IMR-90 (cell line): ENCODE measurements around the gene LRP1B. TPM values are rescaled to one million over a fixed set of nuclear protein-coding genes. Genes with fewer than 3 reads are reported as not detected.

Experiments
- ATAC-seq: fragments of 200-7000 bp; cut with Tn5 transposase; 2 replicates; pipeline ENCODE4 v1.9.1; 2020; ENCODE audit warnings: low read depth, mild to moderate bottlenecking, moderate library complexity
- BruUV-seq: library from RNA; stranded (reverse); fragments of 400-500 nt; replicated peaks from 2 replicates; lab custom pipeline; 2021; lab: Mats Ljungman, UMichigan
- CTCF ChIA-PET: fragments of 300-600 bp; formaldehyde crosslinking; extraction: SDS; loops from one replicate; lab custom pipeline; 2021; ENCODE audit warnings: antibody characterized with exemption; lab: Yijun Ruan, JAX
- POLR2A ChIA-PET: fragments of 300-600 bp; sonication (Branson Sonifier 250); formaldehyde crosslinking; loops from one replicate; lab custom pipeline; 2022; ENCODE audit warnings: antibody characterized with exemption; ENCODE audit not compliant: unreplicated experiment; lab: Charles Lee
- DNase-seq: peaks from one replicate; pipeline ENCODE4 v3.0.0; 2013
- H2AFZ ChIP-seq: replicated peaks from 2 replicates; pipeline ENCODE3; 2013; ENCODE audit warnings: low read length, mild to moderate bottlenecking; ENCODE audit not compliant: poor library complexity
- H2AK5ac ChIP-seq: 2 replicates; pipeline ENCODE4 v1.6.1; 2013; ENCODE audit warnings: low read depth, low read length, inconsistent platforms
- H2AK9ac ChIP-seq: replicated peaks from 2 replicates; pipeline ENCODE3; 2013; ENCODE audit warnings: mild to moderate bottlenecking, low read depth, low read length, moderate library complexity; ENCODE audit not compliant: poor library complexity
- H2BK120ac ChIP-seq: 2 replicates; pipeline ENCODE4 v1.6.1; 2013; ENCODE audit warnings: low read depth, low read length, inconsistent platforms
- H2BK15ac ChIP-seq: 3 replicates; pipeline ENCODE4 v1.6.1; 2013; ENCODE audit warnings: low read depth, low read length, inconsistent platforms
- H2BK20ac ChIP-seq: 2 replicates; pipeline ENCODE4 v1.6.1; 2013; ENCODE audit warnings: low read depth, mild to moderate bottlenecking, inconsistent platforms, low read length, moderate library complexity
- H2BK5ac ChIP-seq: 2 replicates; pipeline ENCODE4 v1.6.1; 2013; ENCODE audit warnings: mild to moderate bottlenecking, low read depth, low read length, inconsistent platforms; ENCODE audit not compliant: poor library complexity, severe bottlenecking
- H3K14ac ChIP-seq: replicated peaks from 2 replicates; pipeline ENCODE4 v1.6.1; 2013; ENCODE audit warnings: low read depth, low read length, inconsistent platforms
- H3K18ac ChIP-seq: 2 replicates; pipeline ENCODE4 v1.6.1; 2013; ENCODE audit warnings: low read depth, low read length, control low read depth
- H3K23ac ChIP-seq: 2 replicates; pipeline ENCODE4 v1.6.1; 2013; ENCODE audit warnings: low read depth, low read length, inconsistent platforms
- H3K27ac ChIP-seq: 2 replicates; pipeline ENCODE4 v1.5.1; 2013; ENCODE audit warnings: mild to moderate bottlenecking, control low read depth, low read length; ENCODE audit not compliant: insufficient read depth
- H3K27me3 ChIP-seq: 2 replicates; pipeline ENCODE4 v1.6.1; 2013; ENCODE audit warnings: low read length; ENCODE audit not compliant: control insufficient read depth, insufficient read depth
- H3K36me3 ChIP-seq: 2 replicates; pipeline ENCODE4 v1.6.1; 2013; ENCODE audit warnings: low read length, mixed read lengths; ENCODE audit not compliant: control insufficient read depth, insufficient read depth
- H3K4ac ChIP-seq: 2 replicates; pipeline ENCODE4 v1.6.1; 2013; ENCODE audit warnings: low read depth, low read length, inconsistent platforms
- H3K4me1 ChIP-seq: 2 replicates; pipeline ENCODE4 v1.6.1; 2013; ENCODE audit warnings: low read length, mixed read lengths; ENCODE audit not compliant: control insufficient read depth, insufficient read depth
- H3K4me2 ChIP-seq: 2 replicates; pipeline ENCODE4 v1.6.1; 2013; ENCODE audit warnings: low read depth, mild to moderate bottlenecking, control low read depth, low read length, moderate library complexity
- H3K4me3 ChIP-seq: 2 replicates; pipeline ENCODE4 v1.5.1; 2013; ENCODE audit warnings: low read depth, mild to moderate bottlenecking, control low read depth, low read length, moderate library complexity; ENCODE audit not compliant: insufficient read depth
- H3K56ac ChIP-seq: 2 replicates; pipeline ENCODE4 v1.6.1; 2013; ENCODE audit warnings: low read length, inconsistent platforms; ENCODE audit not compliant: insufficient read depth; ENCODE audit errors: extremely low read depth
- H3K79me1 ChIP-seq, 2 experiments: 2 replicates each; pipeline ENCODE4 v1.6.1; 2013; ENCODE audit warnings: low read length in 2 of 2, inconsistent platforms in 1 of 2, low read depth in 1 of 2
- H3K9ac ChIP-seq: 2 replicates; pipeline ENCODE4 v1.6.1; 2013; ENCODE audit warnings: low read depth, low read length, control low read depth
- H3K9me1 ChIP-seq: 2 replicates; pipeline ENCODE4 v1.6.1; 2013; ENCODE audit warnings: low read length, inconsistent platforms; ENCODE audit not compliant: insufficient read depth
- H3K9me3 ChIP-seq: 2 replicates; pipeline ENCODE4 v1.6.1; 2013; ENCODE audit warnings: low read length; ENCODE audit not compliant: control insufficient read depth, insufficient read depth
- H4K20me1 ChIP-seq: 2 replicates; pipeline ENCODE4 v1.6.1; 2013; ENCODE audit warnings: low read length, inconsistent platforms; ENCODE audit not compliant: insufficient read depth
- H4K5ac ChIP-seq: 2 replicates; pipeline ENCODE4 v1.6.1; 2013; ENCODE audit warnings: mild to moderate bottlenecking, low read depth, low read length, control low read depth
- H4K8ac ChIP-seq, 2 experiments: 2 replicates each; pipeline ENCODE4 v1.6.1; 2013; ENCODE audit warnings: low read depth in 2 of 2, low read length in 2 of 2, control low read depth in 1 of 2, inconsistent platforms in 1 of 2
- H4K91ac ChIP-seq: 2 replicates; pipeline ENCODE4 v1.6.1; 2013; ENCODE audit warnings: low read depth, low read length, inconsistent platforms; ENCODE audit not compliant: insufficient read depth
- BHLHE40 ChIP-seq: fragments of 150-350 bp; IDR thresholded peaks from 2 replicates; pipeline ENCODE4 v1.6.1; 2016; ENCODE audit warnings: mild to moderate bottlenecking, low read depth, low read length
- CHD1 ChIP-seq: IDR thresholded peaks from 2 replicates; pipeline ENCODE4 v1.6.1; 2012; ENCODE audit warnings: low read depth, low read length, improper control_type of control experiment
- ELK1 ChIP-seq: fragments of 150-350 bp; IDR thresholded peaks from 2 replicates; pipeline ENCODE4 v1.6.1; 2016; ENCODE audit warnings: low read depth, mild to moderate bottlenecking, low read length, moderate library complexity, borderline replicate concordance
- MXI1 ChIP-seq: IDR thresholded peaks from 2 replicates; pipeline ENCODE4 v1.6.1; 2012; ENCODE audit warnings: low read depth, mild to moderate bottlenecking, low read length, moderate library complexity, borderline replicate concordance
- POLR2A ChIP-seq: IDR thresholded peaks from 2 replicates; pipeline ENCODE4 v1.6.1; 2012; ENCODE audit warnings: mild to moderate bottlenecking, low read depth, low read length
- RCOR1 ChIP-seq: IDR thresholded peaks from 2 replicates; pipeline ENCODE4 v1.6.1; 2012; ENCODE audit warnings: mild to moderate bottlenecking, low read length, improper control_type of control experiment; ENCODE audit not compliant: insufficient replicate concordance
- SMC3 ChIP-seq: fragments of 150-350 bp; IDR thresholded peaks from 2 replicates; pipeline ENCODE4 v1.6.1; 2016; ENCODE audit warnings: low read depth, mild to moderate bottlenecking, antibody characterized with exemption, low read length, moderate library complexity
- USF2 ChIP-seq: fragments of 150-350 bp; IDR thresholded peaks from 2 replicates; pipeline ENCODE4 v1.6.1; 2017; ENCODE audit warnings: mild to moderate bottlenecking, antibody characterized with exemption, low read length, low read depth
- WGBS, 2 experiments: methylation state at CpG; one replicate each; pipeline versions ENCODE4 v1.1.5 to v1.1.7; 2013; ENCODE audit warnings: missing lambda C conversion rate in 2 of 2; ENCODE audit not compliant: insufficient read length in 1 of 2; ENCODE audit errors: extremely low coverage in 2 of 2; 5-methylcytosine and 5-hydroxymethylcytosine counted together
- dilution Hi-C: fragments of 300-500 bp; cut with HindIII; formaldehyde crosslinking; loops from one replicate; pipeline ENCODE4 v1.14.3; 2018; ENCODE audit warnings: low sequenced_read_pairs; ENCODE audit not compliant: unreplicated experiment
- in situ Hi-C: fragments of 300-500 bp; cut with MboI; formaldehyde crosslinking; loops from 3 replicates; pipeline ENCODE4 v1.14.3; 2019; ENCODE audit warnings: low sequenced_read_pairs, inconsistent platforms, mixed read lengths
- intact Hi-C: fragments of 100-400 bp; cut with micrococcal nuclease; formaldehyde crosslinking; loops from 2 replicates; pipeline ENCODE4 v1.10.0; 2022
- polyA plus RNA-seq, 3 experiments: library from polyadenylated mRNA; depleted of rRNA; stranded (reverse); fragments of >200 nt; gene quantifications; 2 replicates each; pipeline ENCODE4 v1.2.3, GENCODE V29; 2012; ENCODE audit warnings: low replicate concordance in 1 of 3
- total RNA-seq: library from RNA; depleted of rRNA; stranded (reverse); fragments of >200 nt; gene quantifications from 2 replicates; pipeline ENCODE4 v1.2.3, GENCODE V29; 2012

Gene LRP1B
- total and polyA plus RNA-seq, 2 of the 4 experiments (the other 2 are of a cell fraction) = under 0.01 to 0.02 TPM

- Histone ChIP-seq H3K9ac (no peak overlapping the region), H3K27ac (no peak overlapping the region), H3K56ac (no peak overlapping the region), H4K91ac (no peak overlapping the region), H4K8ac (no peak overlapping the region), H3K9me3 (peaks cover 6% of the 10 kb centered on the region), H3K4ac (no peak overlapping the region), H2BK120ac (no peak overlapping the region), H2AFZ (no peak overlapping the region), H4K20me1 (no peaks in the 10 kb centered on the region), H3K79me1 (no peaks in the 10 kb centered on the region), H2AK5ac (no peak overlapping the region), H2BK15ac (no peak overlapping the region), H3K4me3 (no peak overlapping the region), H3K14ac (no peak overlapping the region), H3K9me1 (no peaks in the 10 kb centered on the region), H3K4me1 (no peaks in the 10 kb centered on the region), H3K23ac (no peak overlapping the region), H4K5ac (no peak overlapping the region), H3K18ac (no peak overlapping the region), H3K4me2 (no peak overlapping the region), H2BK5ac (no peak overlapping the region), H3K36me3 (no peaks in the 10 kb centered on the region), H2BK20ac (no peak overlapping the region), H2AK9ac (no peak overlapping the region), H3K27me3 (no peaks in the 10 kb centered on the region)
- intact Hi-C loops (no loop called here), dilution Hi-C loops (no loop called here), in situ Hi-C loops (no loop called here)
- POLR2A ChIA-PET = no interaction called here
- DNase-seq (no peak), ATAC-seq (no peak)
- no CpG with 5 or more reads among the region's 1 CpG for WGBS, 2 experiments
- TF ChIP-seq CHD1 (no peak), BHLHE40 (no peak), ELK1 (no peak), SMC3 (no peak), USF2 (no peak), MXI1 (no peak), POLR2A (no peak), RCOR1 (no peak)
- no TSS peak for BruUV-seq
- CTCF ChIA-PET = no interaction called here
Observed at GRCh38 chr2:140199312-140199711, 1931.5 kb downstream of the LRP1B start.
